Stimulated activated CD4-positive, alpha-beta T cell treated with anti-CD3 and anti-CD28 coated beads, Interleukin-15, amount 100 ng/mL, for 24 hours (primary cell): ENCODE data around the gene OR13J1.
"Not testable (repeated sequence)": the region's sequence is repeated elsewhere in the genome, so short reads cannot be mapped to it uniquely, and the experiment has no call there.

Experiments used
- DNase-seq: peaks from one replicate; pipeline ENCODE4 v3.0.0-alpha.2; 2020

OR13J1 gene

DNA sequence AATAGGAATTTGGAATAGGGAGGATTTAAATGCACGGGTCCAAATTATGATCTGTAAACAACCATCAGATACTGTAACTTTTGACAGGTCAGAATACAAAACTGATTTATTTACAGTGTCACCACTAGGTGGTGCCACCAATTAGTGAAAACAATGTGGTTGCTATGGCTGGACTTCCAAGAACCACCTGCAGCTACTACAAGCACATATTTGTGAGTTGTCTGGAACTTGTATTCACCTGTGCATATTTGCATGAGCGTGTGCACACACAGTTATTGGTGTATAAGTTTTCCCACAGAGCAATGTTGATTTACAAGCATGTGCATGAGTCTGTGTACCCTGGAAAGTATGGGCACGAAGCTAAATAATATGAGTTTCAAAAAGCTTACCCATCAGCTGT lies 32.8 kb upstream of the OR13J1 start:
- DNase-seq: peak; percentile 35

DNA sequence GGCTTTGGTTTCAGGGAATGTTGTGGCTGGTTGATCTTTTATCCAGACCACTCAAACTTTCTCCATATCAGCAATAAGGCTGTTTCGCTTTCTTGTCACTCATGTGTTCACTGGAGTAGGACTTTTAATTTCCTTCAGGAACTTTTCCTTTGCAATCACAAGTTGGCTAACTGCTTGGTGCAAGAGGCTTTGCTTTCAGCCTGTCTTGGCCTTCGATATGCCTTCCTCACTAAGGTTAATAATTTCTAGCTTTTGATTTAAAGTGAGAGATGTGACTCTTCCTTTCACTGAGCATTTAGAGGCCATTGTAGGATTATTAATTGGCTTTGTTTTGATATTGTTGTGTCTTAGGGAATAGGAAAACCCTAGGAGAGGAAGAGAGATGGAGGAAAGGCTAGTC lies 28.8 kb upstream of the OR13J1 start:
- DNase-seq: no peak

DNA sequence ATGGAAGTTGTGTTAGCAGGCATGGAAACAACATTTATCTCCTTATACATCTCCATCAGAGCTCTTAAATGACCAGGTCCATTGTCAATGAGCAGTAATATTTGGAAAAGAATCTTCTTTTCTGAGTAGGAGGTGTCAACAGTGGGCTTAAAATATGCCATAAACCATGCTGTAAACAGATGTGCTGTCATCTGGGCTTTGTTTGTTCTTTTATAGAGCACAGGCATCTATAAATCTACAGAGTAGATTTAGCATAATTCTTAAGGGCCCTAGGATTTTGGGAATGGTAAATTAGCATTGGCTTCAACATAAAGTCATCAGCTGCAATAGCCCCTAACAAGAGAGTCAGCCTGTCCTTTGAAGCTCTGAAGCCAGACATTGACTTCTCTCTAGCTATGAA lies 28.1 kb upstream of the OR13J1 start:
- no peak for DNase-seq

DNA sequence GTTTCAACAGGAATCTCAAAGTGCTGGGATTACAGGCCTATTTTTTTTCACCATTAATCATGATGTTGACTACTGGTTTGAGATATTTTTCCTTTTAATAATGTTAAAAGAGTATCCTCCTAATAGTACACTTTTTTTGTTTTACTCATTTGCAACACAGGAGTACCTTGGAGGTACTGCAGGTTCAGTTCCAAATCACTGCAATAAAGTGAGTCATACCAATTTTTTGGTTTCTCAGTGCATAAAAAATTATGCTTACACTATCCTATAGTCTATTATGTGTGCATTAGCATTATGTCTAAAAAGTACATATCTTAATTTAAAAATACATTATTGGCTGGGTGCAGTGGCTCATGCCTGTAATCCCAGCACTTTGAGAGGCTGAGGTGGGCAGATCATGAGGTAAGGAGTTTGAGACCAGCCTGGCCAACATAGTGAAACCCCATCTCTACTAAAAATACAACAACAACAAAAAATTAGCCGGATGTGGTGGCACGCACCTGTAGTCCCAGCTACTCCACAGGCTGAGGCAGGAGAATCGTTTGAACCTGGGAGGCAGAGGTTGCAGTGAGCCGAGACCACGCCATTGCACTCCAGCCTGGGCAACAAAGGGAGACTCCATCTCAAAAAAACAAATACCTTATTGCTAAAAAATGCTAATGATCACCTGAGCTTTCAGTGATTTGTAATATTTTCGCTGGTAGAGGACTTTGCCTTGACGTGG lies 27.3 kb upstream of the OR13J1 start:
- not testable (repeated sequence) for DNase-seq

DNA sequence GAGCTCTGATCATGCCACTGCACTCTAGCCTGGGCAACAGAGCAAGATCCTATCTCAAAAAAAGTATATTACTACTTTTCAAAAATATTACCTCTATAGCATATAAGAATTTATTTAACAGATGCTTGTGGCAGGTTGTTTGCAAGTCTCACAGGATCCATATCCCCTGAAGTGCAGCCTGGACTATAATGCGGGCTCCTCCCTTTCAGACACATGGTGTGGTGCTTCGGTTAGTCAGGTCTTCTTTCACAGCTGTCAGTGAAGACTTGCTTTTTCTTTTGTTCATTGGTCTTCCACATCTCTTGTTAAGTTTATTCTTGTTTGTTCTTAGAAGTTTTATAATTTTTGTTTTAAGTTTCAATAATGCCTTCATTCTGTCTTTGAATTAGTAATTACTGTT lies 26.4 kb upstream of the OR13J1 start:
- DNase-seq: no peak

DNA sequence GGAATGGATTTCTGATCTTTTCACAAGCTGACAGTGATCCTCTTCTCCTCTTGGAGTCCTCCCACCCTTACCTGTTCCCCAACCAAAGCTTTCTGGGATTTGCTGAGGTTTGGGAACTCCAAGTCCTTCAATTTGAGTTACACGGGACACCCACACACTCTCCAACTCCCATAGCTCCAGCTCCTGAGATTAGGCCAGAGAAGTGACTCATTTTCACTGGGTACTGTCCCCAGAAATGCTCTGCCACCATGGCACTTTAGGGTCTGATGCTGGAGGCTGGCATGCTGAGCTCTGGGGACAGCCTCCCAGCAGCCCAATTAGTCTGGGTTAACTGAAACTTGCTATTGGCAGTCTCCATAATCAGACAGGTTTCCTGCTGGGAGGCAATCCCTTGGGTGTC lies 21.9 kb upstream of the OR13J1 start:
- no peak for DNase-seq

DNA sequence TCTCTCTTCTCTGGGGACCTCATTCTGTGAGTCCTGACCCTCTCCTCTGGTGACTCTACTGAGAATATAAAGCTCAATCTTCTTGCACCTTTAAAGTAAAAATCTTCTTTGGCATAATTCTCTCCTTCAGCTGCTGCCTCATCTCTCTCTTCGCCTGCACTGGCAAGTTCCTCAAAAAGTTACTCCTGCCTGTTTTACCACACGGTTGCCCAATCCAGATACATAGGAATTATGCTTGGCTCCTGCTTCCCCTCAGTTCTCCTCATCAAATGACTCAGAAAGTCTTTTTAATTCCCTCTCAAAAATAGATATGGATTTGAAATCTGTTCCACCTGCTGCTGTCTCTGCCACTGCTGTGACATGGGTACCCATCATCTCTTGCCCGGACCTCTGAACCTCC lies 21.4 kb upstream of the OR13J1 start:
- no peak for DNase-seq

DNA sequence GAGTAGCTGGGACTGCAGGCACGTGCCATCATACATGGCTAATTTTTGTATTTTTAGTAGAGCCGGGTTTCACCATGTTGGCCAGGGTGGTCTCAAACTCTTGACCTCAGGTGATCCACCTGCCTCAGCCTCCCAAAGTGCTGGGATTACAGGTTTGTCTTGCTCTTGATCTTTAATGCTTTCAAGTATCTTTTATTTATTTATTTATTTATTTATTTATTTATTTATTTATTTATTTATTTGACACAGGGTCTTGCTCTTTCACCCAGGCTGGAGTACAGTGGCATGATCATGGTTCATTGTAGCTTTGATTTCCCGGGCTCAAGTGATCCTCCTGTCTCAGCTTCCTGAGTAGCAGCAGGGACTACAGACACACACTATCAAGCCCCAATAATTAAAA lies 14.7 kb upstream of the OR13J1 start:
- DNase-seq: not testable (repeated sequence)

DNA sequence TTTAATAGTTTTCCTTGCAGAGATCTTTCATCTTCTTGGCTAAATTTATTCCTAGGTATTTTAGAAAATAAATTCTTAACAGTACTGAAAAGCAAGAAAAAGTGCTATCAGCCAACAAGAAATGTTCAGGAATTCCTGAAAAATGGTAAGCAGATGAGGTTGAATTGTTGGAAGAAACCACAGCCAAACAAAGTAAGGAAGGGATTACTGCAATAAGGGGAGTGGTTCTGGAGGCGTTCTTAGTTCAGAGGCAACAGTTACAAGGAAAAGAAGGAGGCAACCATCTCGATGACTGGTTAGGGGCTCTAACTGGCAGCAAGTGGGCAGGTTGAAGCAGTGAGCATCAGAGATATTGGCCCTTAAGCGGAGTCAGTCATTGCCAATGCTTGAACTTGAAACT lies 12.8 kb upstream of the OR13J1 start:
- no peak for DNase-seq

DNA sequence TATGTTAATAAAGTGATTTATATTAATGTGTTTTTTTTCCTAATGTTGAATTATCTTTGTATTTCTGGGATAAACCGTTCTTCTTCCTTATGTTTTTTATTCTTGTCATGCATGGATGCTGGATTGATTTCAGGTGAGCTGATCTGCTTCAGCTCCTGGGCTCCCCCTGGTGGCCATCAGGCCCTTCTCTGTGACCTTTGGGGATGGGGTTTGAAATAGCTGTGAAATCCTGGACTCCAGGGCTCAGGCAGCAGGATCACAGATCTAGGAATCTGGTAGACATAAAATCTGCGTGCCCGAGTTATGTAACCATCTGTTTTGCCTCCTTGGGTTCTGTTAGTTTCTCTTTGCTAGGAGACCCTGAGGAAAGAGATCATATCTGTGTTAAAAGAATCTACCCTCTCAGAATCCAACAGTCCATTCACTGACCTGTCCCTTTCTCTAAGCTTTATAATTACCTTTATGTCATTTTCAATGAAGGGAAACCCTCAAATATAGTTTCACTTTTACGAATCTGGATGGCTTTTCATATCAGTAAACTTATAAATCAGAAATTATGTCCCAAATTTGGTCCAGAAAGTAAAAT lies 12.2 kb upstream of the OR13J1 start:
- DNase-seq: peak; percentile 87

DNA sequence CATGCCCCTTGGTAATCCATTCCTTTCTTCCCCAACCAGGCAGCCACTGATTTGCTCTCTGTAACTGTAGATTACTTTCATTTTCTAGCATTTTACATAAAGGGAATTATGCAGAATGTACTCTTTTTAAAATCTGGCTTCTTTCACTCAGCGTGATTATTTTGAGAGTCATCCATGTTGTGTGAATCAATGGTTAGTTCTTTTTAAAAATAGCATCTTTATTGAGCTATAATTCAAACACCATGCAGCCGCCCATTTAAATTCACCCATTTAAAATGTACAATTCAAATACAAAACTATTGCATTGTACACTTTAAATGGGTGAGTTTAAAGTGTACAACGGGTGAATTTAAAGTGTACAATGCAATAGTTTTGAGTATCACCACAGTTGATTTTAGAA lies 2.3 kb upstream of the OR13J1 start:
- no peak for DNase-seq

DNA sequence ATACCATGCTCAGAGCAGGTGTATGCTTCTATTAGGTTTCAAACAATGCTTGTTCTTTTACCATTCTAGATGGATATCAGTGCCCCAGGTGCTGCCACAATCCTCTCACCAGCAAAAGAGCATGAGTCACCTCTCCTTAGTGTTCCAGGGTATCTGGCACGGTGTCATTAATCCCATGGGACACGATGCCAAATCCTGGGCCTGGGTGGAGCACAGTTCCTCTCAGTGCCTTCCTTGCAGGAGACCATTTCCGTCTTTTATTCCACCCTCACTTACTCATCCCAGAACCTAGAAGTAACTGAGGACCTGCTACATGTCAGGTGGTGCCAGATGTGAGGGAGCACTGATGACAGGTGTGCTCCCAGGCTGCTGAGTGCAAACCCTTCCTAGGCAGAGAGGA lies 1.3 kb upstream of the OR13J1 start:
- no peak for DNase-seq

DNA sequence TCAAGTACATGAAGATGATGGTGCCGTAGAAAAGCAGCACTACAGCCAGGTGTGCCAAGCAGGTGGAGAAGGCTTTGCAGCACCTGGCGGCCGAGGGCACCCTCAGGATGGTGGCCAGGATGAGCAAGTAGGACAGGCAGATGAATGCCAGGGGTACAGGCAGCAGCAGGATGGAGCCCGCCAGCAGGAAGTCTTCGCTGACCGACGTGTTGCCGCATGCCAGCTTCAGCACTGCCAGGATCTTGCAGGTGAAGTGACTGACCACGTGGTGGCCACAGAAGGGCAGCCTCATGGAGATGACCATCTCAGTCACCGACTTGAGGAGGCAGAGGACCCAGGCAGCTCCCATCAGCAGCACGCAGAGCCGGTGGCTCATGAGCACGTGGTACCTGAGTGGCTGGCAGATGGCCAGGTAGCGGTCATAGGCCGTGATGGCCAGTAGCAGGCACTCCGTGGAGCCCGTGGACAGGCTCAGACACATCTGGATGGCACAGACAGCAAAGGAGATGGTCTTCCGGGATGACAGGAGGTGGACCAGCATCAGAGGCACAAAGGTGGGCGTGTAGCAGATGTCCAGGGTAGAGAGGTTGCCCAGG lies 482 bp downstream of the OR13J1 start:
- DNase-seq: no peak

DNA sequence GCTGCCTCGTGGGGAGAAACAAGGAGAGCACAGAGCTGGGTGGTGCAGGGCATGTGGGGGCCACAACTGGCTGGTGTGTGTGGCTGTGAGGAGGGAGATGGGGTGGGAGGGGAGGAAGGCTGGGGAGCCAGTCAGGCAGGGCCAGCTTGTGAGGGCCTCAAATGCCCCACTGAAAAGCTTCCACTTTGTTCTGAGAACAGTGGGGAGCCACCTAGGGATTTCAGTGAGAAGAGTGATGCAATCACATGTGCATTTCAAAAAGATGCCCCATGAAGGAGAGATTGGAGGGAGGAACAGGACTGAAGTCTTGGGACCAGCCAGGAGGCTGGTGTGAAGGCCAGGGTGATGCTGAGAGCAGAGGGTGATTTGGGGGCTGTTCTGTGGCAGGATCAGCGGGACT lies 1.3 kb downstream of the OR13J1 start:
- DNase-seq: no peak

DNA sequence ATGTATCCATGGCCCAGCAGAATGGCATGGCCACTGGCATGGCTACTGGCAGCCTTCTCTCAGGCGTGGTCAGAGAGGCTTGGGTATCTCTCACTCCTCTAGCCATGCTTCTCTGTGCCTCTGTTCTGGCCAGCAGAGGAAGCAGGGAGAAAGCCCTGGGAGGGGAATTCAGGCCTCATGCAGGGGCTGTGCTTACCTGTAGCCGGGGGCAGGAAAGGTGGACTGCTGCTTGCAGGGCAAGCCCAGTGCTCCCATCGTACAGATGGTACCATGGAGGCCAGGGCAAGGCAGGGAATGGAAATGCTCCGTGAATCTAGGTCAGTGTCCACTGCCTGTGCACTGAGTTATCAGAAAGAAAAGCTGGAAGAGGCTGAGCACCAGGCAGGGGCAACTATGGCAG lies 2.7 kb downstream of the OR13J1 start:
- no peak for DNase-seq

DNA sequence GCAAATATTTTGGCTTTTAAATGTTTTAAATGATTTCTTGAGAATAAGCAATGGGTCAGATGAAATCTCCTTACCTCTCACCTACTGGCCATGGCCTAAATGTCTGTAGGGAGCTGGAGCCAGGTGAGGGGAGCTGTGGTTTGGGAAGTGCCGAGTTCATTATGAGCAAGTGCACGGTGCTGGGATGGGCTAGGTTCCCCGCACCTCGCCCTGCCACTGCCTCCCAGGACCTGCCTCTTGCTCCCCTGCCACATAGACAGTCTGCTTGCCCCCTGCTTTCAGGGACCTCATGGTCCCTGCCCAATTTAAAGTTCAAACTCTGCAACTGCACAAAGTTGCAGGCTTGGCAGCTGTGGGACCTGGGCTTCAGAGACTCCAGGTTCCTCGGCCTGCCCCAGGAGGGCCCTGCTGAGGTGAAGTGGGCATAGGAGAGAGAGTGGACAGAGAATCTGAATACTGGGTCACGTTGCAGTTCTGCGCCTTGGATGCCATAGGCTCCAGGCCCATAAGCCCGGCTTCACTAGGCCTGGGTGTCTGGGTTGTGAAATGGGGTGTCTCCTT lies 5.4 kb downstream of the OR13J1 start:
- DNase-seq: no peak

DNA sequence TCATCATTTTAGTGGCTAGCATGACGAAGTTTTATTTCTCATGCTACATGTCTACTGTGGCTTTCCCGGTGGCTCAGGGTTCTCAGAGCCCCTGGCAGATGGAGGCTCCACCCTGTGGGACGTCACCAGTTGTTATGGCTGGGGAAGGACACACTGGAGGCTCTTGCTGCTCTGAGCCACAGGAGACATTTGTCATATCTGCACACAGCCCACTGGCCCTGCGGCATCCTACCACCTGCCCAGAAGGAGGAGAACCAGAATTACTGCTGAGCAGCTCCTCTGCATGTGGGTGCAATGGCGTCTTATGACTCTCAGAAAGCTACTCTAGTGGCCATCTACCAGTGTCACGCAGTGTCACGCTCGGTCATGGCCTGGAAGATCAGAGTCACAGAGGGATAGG lies 6.6 kb downstream of the OR13J1 start:
- DNase-seq: no peak

DNA sequence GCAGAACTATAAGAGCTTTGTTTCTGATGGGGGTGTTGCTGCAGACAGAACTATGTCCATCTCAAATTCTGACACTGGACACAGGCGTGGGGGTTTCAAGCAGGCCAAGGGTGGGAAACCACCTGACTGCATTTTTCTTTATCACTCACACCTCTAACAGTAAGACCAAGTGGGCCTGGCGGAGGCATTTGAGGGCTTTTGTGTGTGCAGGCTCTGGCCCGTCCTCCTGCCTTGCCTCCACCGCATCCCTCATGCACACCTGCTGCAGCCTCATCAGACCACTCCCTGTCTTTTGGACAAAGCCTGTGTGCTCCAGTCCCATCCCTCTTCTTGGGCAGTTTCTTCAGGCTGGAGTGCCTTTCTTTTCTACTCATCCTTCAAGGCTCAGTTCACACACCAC lies 7.9 kb downstream of the OR13J1 start:
- no peak for DNase-seq

DNA sequence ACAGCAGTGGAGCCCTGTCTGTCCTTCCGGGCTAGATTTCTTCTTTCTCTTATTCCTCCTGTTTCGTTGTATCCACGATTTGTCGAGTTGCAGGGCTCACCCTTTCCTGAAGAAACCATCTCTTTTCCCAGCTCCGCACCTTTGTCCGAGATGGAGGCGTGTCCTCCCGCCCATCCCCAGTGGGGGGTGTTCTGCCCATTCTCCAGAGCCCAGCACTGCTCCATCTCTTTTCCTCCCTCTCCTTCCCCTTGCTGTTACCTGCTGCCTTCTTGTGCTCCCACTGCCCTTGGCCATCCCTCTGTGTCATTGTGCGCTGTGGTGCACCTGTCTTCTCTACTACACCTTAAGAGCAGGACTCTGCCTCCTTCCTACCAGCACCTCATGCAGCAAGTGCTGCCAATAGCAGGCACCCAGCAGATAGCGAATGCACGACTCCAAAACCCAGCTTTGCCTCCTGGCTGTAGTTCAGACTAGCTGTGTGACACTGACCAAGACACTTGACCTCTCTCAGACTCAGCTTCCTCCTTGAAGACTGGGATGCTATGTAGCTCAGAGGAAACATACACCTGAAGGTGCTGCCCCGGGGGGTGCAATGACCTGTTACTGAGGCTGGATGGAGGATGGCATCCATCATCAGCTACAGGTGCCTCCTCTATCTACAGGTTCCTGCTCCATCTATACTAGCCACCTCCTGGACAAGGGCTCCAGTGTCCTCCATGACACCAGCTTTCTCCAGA lies 8.9 kb downstream of the OR13J1 start:
- no peak for DNase-seq

DNA sequence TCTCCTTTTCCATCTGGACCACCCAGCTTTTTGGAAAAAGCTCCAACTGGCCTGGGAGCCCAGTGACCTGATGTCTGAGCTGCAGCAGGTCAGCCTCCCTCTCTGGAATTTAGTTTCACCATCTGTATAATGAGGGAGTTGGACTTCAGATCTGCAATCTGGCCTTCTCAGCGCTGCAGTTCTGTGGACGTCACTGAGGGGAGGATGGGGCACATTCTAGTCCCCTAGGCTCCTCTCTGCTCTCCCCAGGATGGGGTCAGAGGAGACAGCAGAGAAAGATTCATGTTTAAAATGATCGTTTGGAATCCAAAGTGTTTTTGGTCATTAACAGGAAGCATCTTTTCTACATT lies 10.2 kb downstream of the OR13J1 start:
- no peak for DNase-seq

DNA sequence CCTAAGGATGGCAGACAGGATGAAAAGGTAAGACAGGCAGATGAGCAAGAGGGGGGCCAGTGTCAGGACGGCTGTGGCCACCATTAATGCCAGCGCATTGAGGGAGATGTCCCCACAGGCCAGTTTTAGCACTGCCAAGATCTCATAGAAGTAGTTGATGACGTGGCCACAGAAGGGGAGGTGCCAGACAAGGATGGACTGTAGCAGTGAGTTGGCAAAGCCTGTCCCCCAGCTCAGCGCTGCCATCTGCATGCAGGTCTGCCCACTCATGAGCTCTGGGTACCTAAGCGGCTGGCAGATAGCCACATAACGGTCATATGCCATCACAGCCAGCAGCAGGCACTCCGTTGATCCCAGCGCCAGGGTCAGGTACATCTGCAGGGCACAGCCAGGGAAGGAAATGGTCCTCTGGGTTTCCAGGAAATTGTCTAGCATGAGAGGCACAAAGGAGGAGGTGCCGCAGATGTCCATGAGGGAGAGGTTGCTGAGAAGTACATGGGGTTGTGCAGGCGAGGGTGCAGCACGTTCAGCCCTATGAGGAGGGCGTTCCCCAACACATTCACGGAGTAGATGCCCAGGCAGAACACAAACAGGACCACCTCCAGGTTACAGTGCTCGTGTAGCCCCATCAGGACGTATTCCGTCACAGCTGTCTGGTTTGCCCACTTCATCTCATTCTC lies 10.8 kb downstream of the OR13J1 start:
- no peak for DNase-seq

DNA sequence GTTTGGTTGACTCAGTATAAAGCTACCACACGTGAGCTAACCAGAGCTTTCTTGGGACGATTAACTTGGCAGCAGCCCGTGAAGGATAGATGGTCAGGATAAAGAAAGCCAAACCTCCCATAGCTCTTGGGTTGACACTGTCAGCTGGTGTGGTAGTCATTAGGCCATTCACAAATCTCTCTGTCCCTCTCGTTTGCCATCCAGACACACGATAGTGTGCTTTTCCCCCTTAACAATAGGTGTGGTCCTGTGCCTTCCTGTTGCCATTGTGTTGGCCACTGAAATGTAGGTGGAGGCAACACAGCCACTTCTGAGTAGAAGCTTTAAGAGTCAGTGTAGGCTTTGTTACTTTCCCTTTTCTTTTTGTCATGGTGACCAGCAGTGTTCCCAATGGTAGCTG lies 11.7 kb downstream of the OR13J1 start:
- no peak for DNase-seq

DNA sequence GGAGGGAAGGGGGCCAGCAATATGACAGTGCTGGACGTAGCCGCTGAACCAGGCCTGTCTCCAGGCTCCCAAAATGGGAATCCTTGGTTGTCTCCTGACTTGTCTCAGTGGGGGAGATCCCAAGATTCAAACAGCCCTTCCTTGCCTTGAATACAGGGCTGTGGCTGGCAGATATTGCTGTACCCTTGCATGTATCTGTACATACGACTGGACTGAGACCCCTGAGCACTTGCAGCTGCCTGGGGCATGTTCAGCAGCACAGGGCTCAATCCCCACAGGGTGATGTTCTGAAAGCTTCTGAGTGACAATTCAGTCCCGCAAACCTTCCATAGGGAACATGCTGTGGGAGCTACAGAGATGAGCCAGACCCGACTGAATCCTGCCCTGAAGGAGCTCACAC lies 13.3 kb downstream of the OR13J1 start:
- no peak for DNase-seq
